ENCODE results near the gene DRAP1. TPM values are rescaled to one million over a fixed set of nuclear protein-coding genes. Genes with fewer than 3 reads are reported as not detected.

DRAP1 gene
- total and polyA plus RNA-seq, 9 of the 15 experiments (the other 6 are each of a cell fraction or from before 2014, with no cell fraction given), result 9.6 to 200 (median 92.9) TPM

DNA sequence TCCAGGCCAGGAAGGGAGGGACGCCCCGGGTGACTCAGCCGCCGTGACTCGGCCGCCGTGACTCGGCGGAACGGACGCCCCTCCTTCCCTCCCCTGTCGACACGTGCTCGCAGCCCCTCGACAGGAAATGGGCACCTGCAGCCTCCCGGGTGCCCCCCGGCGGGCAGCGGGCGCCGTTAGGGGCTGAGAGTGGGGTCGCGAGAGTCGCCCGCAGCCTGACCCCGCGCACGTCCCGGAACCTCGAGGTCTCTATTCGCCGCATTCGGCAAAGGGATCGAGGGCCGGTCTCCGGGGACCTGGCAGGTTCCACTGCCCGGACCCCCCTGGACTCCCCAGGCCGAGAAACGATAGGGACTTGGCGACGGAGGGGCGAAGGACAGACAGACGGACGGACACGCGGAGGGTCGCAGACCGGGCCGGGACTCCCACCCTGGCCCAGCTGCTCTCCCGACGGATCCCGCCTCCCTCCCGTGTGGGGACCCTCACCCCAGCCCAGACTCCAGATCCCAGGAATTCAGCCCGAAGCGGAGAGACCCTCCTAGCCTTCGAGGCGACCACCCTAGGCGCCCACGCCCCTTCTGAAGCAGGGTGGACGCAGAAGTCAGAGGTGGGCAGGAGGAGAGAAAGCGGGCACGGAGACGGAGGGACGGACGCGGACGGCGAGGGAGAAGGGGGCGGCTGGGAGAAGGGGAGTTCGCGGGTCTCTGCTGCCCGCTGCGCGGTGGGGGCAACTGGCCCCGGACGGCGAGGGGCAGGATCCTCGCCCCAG, 19.7 kb upstream of the DRAP1 start (continued):
- TF ChIP-seq, protein P1, sequence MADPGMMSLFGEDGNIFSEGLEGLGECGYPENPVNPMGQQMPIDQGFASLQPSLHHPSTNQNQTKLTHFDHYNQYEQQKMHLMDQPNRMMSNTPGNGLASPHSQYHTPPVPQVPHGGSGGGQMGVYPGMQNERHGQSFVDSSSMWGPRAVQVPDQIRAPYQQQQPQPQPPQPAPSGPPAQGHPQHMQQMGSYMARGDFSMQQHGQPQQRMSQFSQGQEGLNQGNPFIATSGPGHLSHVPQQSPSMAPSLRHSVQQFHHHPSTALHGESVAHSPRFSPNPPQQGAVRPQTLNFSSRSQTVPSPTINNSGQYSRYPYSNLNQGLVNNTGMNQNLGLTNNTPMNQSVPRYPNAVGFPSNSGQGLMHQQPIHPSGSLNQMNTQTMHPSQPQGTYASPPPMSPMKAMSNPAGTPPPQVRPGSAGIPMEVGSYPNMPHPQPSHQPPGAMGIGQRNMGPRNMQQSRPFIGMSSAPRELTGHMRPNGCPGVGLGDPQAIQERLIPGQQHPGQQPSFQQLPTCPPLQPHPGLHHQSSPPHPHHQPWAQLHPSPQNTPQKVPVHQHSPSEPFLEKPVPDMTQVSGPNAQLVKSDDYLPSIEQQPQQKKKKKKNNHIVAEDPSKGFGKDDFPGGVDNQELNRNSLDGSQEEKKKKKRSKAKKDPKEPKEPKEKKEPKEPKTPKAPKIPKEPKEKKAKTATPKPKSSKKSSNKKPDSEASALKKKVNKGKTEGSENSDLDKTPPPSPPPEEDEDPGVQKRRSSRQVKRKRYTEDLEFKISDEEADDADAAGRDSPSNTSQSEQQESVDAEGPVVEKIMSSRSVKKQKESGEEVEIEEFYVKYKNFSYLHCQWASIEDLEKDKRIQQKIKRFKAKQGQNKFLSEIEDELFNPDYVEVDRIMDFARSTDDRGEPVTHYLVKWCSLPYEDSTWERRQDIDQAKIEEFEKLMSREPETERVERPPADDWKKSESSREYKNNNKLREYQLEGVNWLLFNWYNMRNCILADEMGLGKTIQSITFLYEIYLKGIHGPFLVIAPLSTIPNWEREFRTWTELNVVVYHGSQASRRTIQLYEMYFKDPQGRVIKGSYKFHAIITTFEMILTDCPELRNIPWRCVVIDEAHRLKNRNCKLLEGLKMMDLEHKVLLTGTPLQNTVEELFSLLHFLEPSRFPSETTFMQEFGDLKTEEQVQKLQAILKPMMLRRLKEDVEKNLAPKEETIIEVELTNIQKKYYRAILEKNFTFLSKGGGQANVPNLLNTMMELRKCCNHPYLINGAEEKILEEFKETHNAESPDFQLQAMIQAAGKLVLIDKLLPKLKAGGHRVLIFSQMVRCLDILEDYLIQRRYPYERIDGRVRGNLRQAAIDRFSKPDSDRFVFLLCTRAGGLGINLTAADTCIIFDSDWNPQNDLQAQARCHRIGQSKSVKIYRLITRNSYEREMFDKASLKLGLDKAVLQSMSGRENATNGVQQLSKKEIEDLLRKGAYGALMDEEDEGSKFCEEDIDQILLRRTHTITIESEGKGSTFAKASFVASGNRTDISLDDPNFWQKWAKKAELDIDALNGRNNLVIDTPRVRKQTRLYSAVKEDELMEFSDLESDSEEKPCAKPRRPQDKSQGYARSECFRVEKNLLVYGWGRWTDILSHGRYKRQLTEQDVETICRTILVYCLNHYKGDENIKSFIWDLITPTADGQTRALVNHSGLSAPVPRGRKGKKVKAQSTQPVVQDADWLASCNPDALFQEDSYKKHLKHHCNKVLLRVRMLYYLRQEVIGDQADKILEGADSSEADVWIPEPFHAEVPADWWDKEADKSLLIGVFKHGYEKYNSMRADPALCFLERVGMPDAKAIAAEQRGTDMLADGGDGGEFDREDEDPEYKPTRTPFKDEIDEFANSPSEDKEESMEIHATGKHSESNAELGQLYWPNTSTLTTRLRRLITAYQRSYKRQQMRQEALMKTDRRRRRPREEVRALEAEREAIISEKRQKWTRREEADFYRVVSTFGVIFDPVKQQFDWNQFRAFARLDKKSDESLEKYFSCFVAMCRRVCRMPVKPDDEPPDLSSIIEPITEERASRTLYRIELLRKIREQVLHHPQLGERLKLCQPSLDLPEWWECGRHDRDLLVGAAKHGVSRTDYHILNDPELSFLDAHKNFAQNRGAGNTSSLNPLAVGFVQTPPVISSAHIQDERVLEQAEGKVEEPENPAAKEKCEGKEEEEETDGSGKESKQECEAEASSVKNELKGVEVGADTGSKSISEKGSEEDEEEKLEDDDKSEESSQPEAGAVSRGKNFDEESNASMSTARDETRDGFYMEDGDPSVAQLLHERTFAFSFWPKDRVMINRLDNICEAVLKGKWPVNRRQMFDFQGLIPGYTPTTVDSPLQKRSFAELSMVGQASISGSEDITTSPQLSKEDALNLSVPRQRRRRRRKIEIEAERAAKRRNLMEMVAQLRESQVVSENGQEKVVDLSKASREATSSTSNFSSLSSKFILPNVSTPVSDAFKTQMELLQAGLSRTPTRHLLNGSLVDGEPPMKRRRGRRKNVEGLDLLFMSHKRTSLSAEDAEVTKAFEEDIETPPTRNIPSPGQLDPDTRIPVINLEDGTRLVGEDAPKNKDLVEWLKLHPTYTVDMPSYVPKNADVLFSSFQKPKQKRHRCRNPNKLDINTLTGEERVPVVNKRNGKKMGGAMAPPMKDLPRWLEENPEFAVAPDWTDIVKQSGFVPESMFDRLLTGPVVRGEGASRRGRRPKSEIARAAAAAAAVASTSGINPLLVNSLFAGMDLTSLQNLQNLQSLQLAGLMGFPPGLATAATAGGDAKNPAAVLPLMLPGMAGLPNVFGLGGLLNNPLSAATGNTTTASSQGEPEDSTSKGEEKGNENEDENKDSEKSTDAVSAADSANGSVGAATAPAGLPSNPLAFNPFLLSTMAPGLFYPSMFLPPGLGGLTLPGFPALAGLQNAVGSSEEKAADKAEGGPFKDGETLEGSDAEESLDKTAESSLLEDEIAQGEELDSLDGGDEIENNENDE (IDR thresholded peaks at IDR 0.05; ENCODE audit: low read depth, low read length), result no peak
- no peak for TF ChIP-seq CHCHD3 (CRISPR knock-in tag; IDR thresholded peaks at IDR 0.05)
- peak; percentile 100 for TF ChIP-seq RBM22 (IDR thresholded peaks at IDR 0.05; ENCODE audit: low read depth, low read length, poor library complexity, severe bottlenecking)
- TF ChIP-seq ZMIZ1 (IDR thresholded peaks at IDR 0.05; ENCODE audit: low read depth in 2 of 2, low read length in 2 of 2), result no peak; a peak in 1 of 4 replicates
- TF ChIP-seq, protein P2, sequence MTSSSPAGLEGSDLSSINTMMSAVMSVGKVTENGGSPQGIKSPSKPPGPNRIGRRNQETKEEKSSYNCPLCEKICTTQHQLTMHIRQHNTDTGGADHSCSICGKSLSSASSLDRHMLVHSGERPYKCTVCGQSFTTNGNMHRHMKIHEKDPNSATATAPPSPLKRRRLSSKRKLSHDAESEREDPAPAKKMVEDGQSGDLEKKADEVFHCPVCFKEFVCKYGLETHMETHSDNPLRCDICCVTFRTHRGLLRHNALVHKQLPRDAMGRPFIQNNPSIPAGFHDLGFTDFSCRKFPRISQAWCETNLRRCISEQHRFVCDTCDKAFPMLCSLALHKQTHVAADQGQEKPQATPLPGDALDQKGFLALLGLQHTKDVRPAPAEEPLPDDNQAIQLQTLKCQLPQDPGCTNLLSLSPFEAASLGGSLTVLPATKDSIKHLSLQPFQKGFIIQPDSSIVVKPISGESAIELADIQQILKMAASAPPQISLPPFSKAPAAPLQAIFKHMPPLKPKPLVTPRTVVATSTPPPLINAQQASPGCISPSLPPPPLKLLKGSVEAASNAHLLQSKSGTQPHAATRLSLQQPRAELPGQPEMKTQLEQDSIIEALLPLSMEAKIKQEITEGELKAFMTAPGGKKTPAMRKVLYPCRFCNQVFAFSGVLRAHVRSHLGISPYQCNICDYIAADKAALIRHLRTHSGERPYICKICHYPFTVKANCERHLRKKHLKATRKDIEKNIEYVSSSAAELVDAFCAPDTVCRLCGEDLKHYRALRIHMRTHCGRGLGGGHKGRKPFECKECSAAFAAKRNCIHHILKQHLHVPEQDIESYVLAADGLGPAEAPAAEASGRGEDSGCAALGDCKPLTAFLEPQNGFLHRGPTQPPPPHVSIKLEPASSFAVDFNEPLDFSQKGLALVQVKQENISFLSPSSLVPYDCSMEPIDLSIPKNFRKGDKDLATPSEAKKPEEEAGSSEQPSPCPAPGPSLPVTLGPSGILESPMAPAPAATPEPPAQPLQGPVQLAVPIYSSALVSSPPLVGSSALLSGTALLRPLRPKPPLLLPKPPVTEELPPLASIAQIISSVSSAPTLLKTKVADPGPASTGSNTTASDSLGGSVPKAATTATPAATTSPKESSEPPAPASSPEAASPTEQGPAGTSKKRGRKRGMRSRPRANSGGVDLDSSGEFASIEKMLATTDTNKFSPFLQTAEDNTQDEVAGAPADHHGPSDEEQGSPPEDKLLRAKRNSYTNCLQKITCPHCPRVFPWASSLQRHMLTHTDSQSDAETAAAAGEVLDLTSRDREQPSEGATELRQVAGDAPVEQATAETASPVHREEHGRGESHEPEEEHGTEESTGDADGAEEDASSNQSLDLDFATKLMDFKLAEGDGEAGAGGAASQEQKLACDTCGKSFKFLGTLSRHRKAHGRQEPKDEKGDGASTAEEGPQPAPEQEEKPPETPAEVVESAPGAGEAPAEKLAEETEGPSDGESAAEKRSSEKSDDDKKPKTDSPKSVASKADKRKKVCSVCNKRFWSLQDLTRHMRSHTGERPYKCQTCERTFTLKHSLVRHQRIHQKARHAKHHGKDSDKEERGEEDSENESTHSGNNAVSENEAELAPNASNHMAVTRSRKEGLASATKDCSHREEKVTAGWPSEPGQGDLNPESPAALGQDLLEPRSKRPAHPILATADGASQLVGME (CRISPR knock-in tag; IDR thresholded peaks at IDR 0.05), result no peak
